ENCODE measurements around the gene DNAH14.
"Not testable (repeated sequence)": the region's sequence is repeated elsewhere in the genome, so short reads cannot be mapped to it uniquely, and the experiment has no call there.

The DNAH14 gene

GRCh38 chr1:224921354-224921753 is 8.1 kb upstream of the DNAH14 start:
- DNase-seq (ENCODE audit: low read depth): no peak

- DNase-seq (ENCODE audit: low read depth): peak; percentile 3
Observed at GRCh38 chr1:224922404-224923164, 6.9 kb upstream of the DNAH14 start.

- DNase-seq (ENCODE audit: low read depth): no peak
Observed at GRCh38 chr1:224923726-224924125, 5.7 kb upstream of the DNAH14 start.

GRCh38 chr1:224927631-224928030 is 1.8 kb upstream of the DNAH14 start:
- DNase-seq (ENCODE audit: low read depth): not testable (repeated sequence)

GRCh38 chr1:224928906-224929305 is 569 bp upstream of the DNAH14 start:
- no peak for DNase-seq (ENCODE audit: low read depth)

GRCh38 chr1:224931605-224932004 is 2.1 kb downstream of the DNAH14 start:
- DNase-seq (ENCODE audit: low read depth): no peak

- DNase-seq (ENCODE audit: low read depth): no peak
Observed at GRCh38 chr1:224932607-224933249, 3.3 kb downstream of the DNAH14 start.

GRCh38 chr1:224933584-224933983 is 4.1 kb downstream of the DNAH14 start:
- no peak for DNase-seq (ENCODE audit: low read depth)

- no peak for DNase-seq (ENCODE audit: low read depth)
Observed at GRCh38 chr1:224938652-224939051, 9.2 kb downstream of the DNAH14 start.

GRCh38 chr1:224939844-224940425 is 10.5 kb downstream of the DNAH14 start:
- DNase-seq (ENCODE audit: low read depth): no peak

- not testable (repeated sequence) for DNase-seq (ENCODE audit: low read depth)
Observed at GRCh38 chr1:224940735-224941134, 11.3 kb downstream of the DNAH14 start.

- DNase-seq (ENCODE audit: low read depth): not testable (repeated sequence)
Observed at GRCh38 chr1:224945651-224946348, 16.3 kb downstream of the DNAH14 start.

- not testable (repeated sequence) for DNase-seq (ENCODE audit: low read depth)
Observed at GRCh38 chr1:224946349-224946691, 16.8 kb downstream of the DNAH14 start.

- DNase-seq (ENCODE audit: low read depth): no peak
Observed at GRCh38 chr1:224957696-224958095, 28.2 kb downstream of the DNAH14 start.

GRCh38 chr1:224958490-224958889 is 29.0 kb downstream of the DNAH14 start:
- DNase-seq (ENCODE audit: low read depth): no peak

- DNase-seq (ENCODE audit: low read depth): no peak
Observed at GRCh38 chr1:224959115-224959514, 29.6 kb downstream of the DNAH14 start.

- no peak for DNase-seq (ENCODE audit: low read depth)
Observed at GRCh38 chr1:224959656-224960055, 30.2 kb downstream of the DNAH14 start.

- DNase-seq (ENCODE audit: low read depth): no peak
Observed at GRCh38 chr1:224980181-224980580, 50.7 kb downstream of the DNAH14 start.

GRCh38 chr1:224981922-224982354 is 52.5 kb downstream of the DNAH14 start:
- not testable (repeated sequence) for DNase-seq (ENCODE audit: low read depth)

- no peak for DNase-seq (ENCODE audit: low read depth)
Observed at GRCh38 chr1:224988042-224988441, 58.6 kb downstream of the DNAH14 start.

GRCh38 chr1:224989615-224990014 is 60.1 kb downstream of the DNAH14 start:
- DNase-seq (ENCODE audit: low read depth): no peak

- not testable (repeated sequence) for DNase-seq (ENCODE audit: low read depth)
Observed at GRCh38 chr1:224991550-224991949, 62.1 kb downstream of the DNAH14 start.

GRCh38 chr1:224995602-224996001 is 66.1 kb downstream of the DNAH14 start:
- no peak for DNase-seq (ENCODE audit: low read depth)
